A549 (cell line): ENCODE measurements around the gene CTNNA3.

Experiments
- CEBPB ChIP-seq, 2 experiments: fragments of >200 bp in 1 of 2; sonication (Bioruptor Twin) in 1 of 2; formaldehyde crosslinking in 1 of 2; IDR thresholded peaks; 2 replicates each; pipeline ENCODE4 v1.6.1; 2012 to 2016
- CHD2 ChIP-seq: fragments of 150-350 bp; IDR thresholded peaks from 2 replicates; pipeline ENCODE4 v1.6.1; 2014; ENCODE audit warnings: low read length; ENCODE audit not compliant: partially characterized antibody
- EP300 ChIP-seq, 2 experiments: fragments of >200 bp; sonication (Bioruptor Twin); formaldehyde crosslinking; IDR thresholded peaks; 2 replicates in 1 of 2; 3 replicates in 1 of 2; pipeline ENCODE4 v1.6.1; 2016 to 2017
- JUN ChIP-seq, 2 experiments: fragments of >200 bp; sonication (Bioruptor Twin); formaldehyde crosslinking; IDR thresholded peaks; 2 replicates in 1 of 2; 3 replicates in 1 of 2; pipeline ENCODE4 v1.6.1; 2016 to 2017
- MAZ ChIP-seq: fragments of 150-350 bp; IDR thresholded peaks from 2 replicates; pipeline ENCODE4 v1.6.1; 2014; ENCODE audit warnings: antibody characterized with exemption, low read depth, low read length, borderline replicate concordance
- NFE2L2 ChIP-seq: fragments of 150-350 bp; conservative IDR thresholded peaks from 2 replicates; pipeline ENCODE4 v1.6.1; 2014; ENCODE audit warnings: low read length
- NR3C1 ChIP-seq: fragments of >200 bp; sonication (Bioruptor Twin); formaldehyde crosslinking; IDR thresholded peaks from 3 replicates; pipeline ENCODE4 v1.6.1; 2017
- PHF8 ChIP-seq: fragments of 200-600 bp; sonication (generic); IDR thresholded peaks from 2 replicates; pipeline ENCODE4 v1.6.1; 2016; ENCODE audit warnings: low read depth, mild to moderate bottlenecking, antibody characterized with exemption, moderate library complexity, borderline replicate concordance
- POLR2A ChIP-seq: IDR thresholded peaks from 2 replicates; pipeline ENCODE4 v1.6.1; 2012; ENCODE audit warnings: mild to moderate bottlenecking, low read length
- RFX5 ChIP-seq: fragments of 450-650 bp; IDR thresholded peaks from 2 replicates; pipeline ENCODE4 v1.7.1; 2014; ENCODE audit warnings: antibody characterized with exemption, mild to moderate bottlenecking, moderate library complexity
- ZSCAN20 ChIP-seq: fragments of 250-450 bp; sonication (Bioruptor Pico); IDR thresholded peaks from 2 replicates; pipeline ENCODE4 v1.8.0; 2022; ENCODE audit warnings: mild to moderate bottlenecking, moderate library complexity
- TF ChIP-seq, protein P1 (sequence below): fragments of >200 bp; sonication (Bioruptor Twin); formaldehyde crosslinking; IDR thresholded peaks from 3 replicates; pipeline ENCODE4 v1.5.1; 2016
- TF ChIP-seq, protein P2 (sequence below): fragments of 200-600 bp; sonication (generic); IDR thresholded peaks from 2 replicates; pipeline ENCODE4 v1.6.1; 2016; ENCODE audit warnings: antibody characterized with exemption, mild to moderate bottlenecking, moderate library complexity
- TF ChIP-seq, protein P3 (sequence below): fragments of 250-450 bp; sonication (Bioruptor Pico); IDR thresholded peaks from 2 replicates; pipeline ENCODE4 v1.5.0; 2021; ENCODE audit warnings: mild to moderate bottlenecking, moderate library complexity, borderline replicate concordance

DNA sequence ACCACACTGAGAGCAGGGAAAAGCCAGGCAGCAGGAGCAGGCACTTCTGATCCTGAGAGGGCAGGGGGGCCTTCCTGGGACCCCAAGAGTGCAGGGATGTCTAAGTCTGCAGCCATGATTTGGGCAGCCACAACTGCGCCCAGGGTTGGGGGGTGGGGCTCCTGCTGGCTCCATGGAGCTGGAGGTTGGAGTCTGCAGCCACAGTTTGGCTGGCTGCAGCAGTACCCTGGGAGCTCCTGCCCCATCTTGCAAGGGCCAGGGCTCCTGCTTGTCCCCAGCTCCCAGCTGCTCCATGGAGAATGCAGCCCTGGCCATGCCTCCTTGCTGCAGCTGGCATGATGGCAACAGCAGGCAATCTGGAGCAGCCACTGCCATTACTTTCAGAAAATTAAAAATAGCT is 1449.8 kb downstream of the CTNNA3 start:
- TF ChIP-seq, protein P1, sequence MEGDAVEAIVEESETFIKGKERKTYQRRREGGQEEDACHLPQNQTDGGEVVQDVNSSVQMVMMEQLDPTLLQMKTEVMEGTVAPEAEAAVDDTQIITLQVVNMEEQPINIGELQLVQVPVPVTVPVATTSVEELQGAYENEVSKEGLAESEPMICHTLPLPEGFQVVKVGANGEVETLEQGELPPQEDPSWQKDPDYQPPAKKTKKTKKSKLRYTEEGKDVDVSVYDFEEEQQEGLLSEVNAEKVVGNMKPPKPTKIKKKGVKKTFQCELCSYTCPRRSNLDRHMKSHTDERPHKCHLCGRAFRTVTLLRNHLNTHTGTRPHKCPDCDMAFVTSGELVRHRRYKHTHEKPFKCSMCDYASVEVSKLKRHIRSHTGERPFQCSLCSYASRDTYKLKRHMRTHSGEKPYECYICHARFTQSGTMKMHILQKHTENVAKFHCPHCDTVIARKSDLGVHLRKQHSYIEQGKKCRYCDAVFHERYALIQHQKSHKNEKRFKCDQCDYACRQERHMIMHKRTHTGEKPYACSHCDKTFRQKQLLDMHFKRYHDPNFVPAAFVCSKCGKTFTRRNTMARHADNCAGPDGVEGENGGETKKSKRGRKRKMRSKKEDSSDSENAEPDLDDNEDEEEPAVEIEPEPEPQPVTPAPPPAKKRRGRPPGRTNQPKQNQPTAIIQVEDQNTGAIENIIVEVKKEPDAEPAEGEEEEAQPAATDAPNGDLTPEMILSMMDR = no peak
- no peak for TF ChIP-seq POLR2A
- no peak for TF ChIP-seq PHF8
- TF ChIP-seq EP300 (IDR thresholded peaks at IDR 0.05) = no peak
- TF ChIP-seq CEBPB (IDR thresholded peaks at IDR 0.05) = no peak
- no peak for TF ChIP-seq NR3C1
- no peak for TF ChIP-seq RFX5
- TF ChIP-seq JUN (IDR thresholded peaks at IDR 0.05) = no peak
- no peak for TF ChIP-seq CHD2
- TF ChIP-seq MAZ = no peak
- TF ChIP-seq, protein P2, sequence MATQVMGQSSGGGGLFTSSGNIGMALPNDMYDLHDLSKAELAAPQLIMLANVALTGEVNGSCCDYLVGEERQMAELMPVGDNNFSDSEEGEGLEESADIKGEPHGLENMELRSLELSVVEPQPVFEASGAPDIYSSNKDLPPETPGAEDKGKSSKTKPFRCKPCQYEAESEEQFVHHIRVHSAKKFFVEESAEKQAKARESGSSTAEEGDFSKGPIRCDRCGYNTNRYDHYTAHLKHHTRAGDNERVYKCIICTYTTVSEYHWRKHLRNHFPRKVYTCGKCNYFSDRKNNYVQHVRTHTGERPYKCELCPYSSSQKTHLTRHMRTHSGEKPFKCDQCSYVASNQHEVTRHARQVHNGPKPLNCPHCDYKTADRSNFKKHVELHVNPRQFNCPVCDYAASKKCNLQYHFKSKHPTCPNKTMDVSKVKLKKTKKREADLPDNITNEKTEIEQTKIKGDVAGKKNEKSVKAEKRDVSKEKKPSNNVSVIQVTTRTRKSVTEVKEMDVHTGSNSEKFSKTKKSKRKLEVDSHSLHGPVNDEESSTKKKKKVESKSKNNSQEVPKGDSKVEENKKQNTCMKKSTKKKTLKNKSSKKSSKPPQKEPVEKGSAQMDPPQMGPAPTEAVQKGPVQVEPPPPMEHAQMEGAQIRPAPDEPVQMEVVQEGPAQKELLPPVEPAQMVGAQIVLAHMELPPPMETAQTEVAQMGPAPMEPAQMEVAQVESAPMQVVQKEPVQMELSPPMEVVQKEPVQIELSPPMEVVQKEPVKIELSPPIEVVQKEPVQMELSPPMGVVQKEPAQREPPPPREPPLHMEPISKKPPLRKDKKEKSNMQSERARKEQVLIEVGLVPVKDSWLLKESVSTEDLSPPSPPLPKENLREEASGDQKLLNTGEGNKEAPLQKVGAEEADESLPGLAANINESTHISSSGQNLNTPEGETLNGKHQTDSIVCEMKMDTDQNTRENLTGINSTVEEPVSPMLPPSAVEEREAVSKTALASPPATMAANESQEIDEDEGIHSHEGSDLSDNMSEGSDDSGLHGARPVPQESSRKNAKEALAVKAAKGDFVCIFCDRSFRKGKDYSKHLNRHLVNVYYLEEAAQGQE = no peak
- no peak for TF ChIP-seq NFE2L2
- TF ChIP-seq, protein P3, sequence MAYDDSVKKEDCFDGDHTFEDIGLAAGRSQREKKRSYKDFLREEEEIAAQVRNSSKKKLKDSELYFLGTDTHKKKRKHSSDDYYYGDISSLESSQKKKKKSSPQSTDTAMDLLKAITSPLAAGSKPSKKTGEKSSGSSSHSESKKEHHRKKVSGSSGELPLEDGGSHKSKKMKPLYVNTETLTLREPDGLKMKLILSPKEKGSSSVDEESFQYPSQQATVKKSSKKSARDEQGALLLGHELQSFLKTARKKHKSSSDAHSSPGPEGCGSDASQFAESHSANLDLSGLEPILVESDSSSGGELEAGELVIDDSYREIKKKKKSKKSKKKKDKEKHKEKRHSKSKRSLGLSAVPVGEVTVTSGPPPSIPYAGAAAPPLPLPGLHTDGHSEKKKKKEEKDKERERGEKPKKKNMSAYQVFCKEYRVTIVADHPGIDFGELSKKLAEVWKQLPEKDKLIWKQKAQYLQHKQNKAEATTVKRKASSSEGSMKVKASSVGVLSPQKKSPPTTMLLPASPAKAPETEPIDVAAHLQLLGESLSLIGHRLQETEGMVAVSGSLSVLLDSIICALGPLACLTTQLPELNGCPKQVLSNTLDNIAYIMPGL (CRISPR knock-in tag) = no peak
- TF ChIP-seq ZSCAN20 (CRISPR knock-in tag) = no peak
